ES-I3 (cell line): Measurements from ENCODE around the gene CERT1.
"Not testable (repeated sequence)": the region's sequence is repeated elsewhere in the genome, so short reads cannot be mapped to it uniquely, and the experiment has no call there.

Source experiments
- H3K36me3 ChIP-seq: 2 replicates; pipeline ENCODE4 v1.6.1; 2013; ENCODE audit warnings: mild to moderate bottlenecking, low read length, control low read depth, moderate library complexity; ENCODE audit not compliant: insufficient read depth
- H3K4me1 ChIP-seq: 2 replicates; pipeline ENCODE4 v1.6.1; 2013; ENCODE audit warnings: mild to moderate bottlenecking, control low read depth, low read length; ENCODE audit not compliant: insufficient read depth
- H3K9ac ChIP-seq: 2 replicates; pipeline ENCODE4 v1.6.1; 2013; ENCODE audit warnings: low read depth, mild to moderate bottlenecking, low read length, moderate library complexity
- H3K9me3 ChIP-seq: 2 replicates; pipeline ENCODE4 v1.6.1; 2013; ENCODE audit warnings: mild to moderate bottlenecking, low read length, moderate library complexity; ENCODE audit not compliant: control insufficient read depth, insufficient read depth

Gene CERT1

GRCh38 chr5:75536147-75536546 is 24.7 kb upstream of the CERT1 start:
- H3K9ac ChIP-seq: no peak overlapping the region
- peaks cover 3% of the 10 kb centered on the region for H3K9me3 ChIP-seq
- H3K36me3 ChIP-seq: no peaks in the 10 kb centered on the region
- peaks cover 16% of the 10 kb centered on the region for H3K4me1 ChIP-seq

DNA sequence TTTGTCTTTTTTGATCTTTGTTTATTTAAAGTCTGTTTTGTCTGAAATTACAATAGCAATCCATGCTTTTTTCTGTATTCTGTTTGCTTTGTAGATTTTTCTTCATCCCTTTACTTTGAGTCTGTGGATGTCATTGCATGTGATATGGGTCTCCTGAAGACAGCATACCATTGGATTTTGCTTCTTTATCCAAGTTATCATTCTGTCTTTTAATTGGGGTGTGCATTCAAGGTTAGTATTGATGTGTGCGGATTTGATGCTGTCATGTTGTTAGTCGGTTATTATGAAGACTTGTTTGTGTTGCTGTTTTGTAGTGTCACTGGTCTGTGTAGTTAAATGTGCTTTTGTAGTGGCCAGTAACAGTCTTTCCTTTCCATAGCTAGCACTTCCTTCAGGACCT is 23.3 kb upstream of the CERT1 start:
- Histone ChIP-seq H3K4me1 (peaks cover 13% of the 10 kb centered on the region), H3K9ac (no peak overlapping the region), H3K36me3 (no peaks in the 10 kb centered on the region), H3K9me3 (peaks cover 3% of the 10 kb centered on the region)

DNA sequence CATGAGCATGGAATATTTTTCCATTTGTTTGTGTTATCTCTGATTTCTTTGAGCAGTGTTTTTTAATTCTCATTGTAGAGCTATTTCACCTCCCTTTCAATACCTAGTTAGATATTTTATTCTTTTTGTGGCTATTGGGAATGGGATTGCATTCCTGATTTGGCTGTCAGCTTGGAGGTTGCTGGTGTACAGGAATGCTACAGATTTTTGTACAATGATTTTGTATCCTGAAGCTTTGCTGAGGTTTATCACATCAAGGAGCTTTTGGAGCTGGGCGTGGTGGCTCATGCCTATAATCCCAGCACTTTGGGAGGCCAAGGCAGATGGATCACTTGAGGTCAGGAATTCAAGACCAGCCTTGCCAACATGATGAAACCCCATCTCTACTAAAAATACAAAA is 22.3 kb upstream of the CERT1 start:
- not testable (repeated sequence) for H3K36me3 ChIP-seq, H3K9ac ChIP-seq, H3K9me3 ChIP-seq, H3K4me1 ChIP-seq

GRCh38 chr5:75532190-75532589 is 20.8 kb upstream of the CERT1 start:
- peaks cover 3% of the 10 kb centered on the region for H3K9me3 ChIP-seq
- H3K36me3 ChIP-seq: no peaks in the 10 kb centered on the region
- H3K4me1 ChIP-seq: peaks cover 10% of the 10 kb centered on the region
- H3K9ac ChIP-seq: no peak overlapping the region

- Histone ChIP-seq H3K36me3 (no peaks in the 10 kb centered on the region), H3K4me1 (peaks cover 4% of the 10 kb centered on the region; the same call in 1 of the 2 replicates), H3K9me3 (peaks cover 3% of the 10 kb centered on the region), H3K9ac (no peak overlapping the region)
Observed at GRCh38 chr5:75529185-75529584, 17.8 kb upstream of the CERT1 start.

GRCh38 chr5:75526070-75526469 is 14.6 kb upstream of the CERT1 start:
- Histone ChIP-seq H3K9me3 (peaks cover 3% of the 10 kb centered on the region), H3K9ac (no peak overlapping the region), H3K4me1 (peaks cover 6% of the 10 kb centered on the region; the same call in 1 of the 2 replicates), H3K36me3 (no peaks in the 10 kb centered on the region)

GRCh38 chr5:75525344-75525743 is 13.9 kb upstream of the CERT1 start:
- Histone ChIP-seq H3K36me3 (no peaks in the 10 kb centered on the region), H3K9me3 (peaks cover 11% of the 10 kb centered on the region), H3K4me1 (peaks cover 6% of the 10 kb centered on the region; the same call in 1 of the 2 replicates), H3K9ac (no peak overlapping the region)

- Histone ChIP-seq H3K4me1 (peaks cover 6% of the 10 kb centered on the region; the same call in 1 of the 2 replicates), H3K9ac (no peak overlapping the region), H3K9me3 (peaks cover 11% of the 10 kb centered on the region), H3K36me3 (no peaks in the 10 kb centered on the region)
Observed at GRCh38 chr5:75524591-75524990, 13.2 kb upstream of the CERT1 start.

- H3K9ac ChIP-seq: no peak overlapping the region
- H3K36me3 ChIP-seq: no peaks in the 10 kb centered on the region
- peaks cover 6% of the 10 kb centered on the region; the same call in 1 of the 2 replicates for H3K4me1 ChIP-seq
- H3K9me3 ChIP-seq: peaks cover 11% of the 10 kb centered on the region
Observed at GRCh38 chr5:75524071-75524470, 12.6 kb upstream of the CERT1 start.

DNA sequence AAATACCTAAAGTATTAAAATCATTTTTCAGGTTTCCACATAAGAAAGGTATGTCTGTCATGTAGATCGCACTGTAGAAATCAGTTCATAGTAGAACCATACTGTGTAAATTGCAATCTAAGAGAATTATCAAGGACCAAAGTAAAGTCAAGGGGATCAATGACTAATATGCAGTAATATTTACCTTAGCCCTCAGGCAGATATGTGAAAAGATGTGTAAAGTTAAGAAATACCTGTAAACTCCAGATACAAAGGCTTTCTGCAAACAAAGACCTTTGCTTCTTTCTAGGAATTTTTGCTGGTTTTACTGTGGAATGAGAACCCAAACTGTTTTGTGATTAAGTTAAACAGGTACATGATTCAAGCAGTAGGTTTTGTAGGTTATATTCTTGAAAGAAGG is 11.8 kb upstream of the CERT1 start:
- Histone ChIP-seq H3K4me1 (peaks cover 6% of the 10 kb centered on the region; the same call in 1 of the 2 replicates), H3K36me3 (no peaks in the 10 kb centered on the region), H3K9ac (no peak overlapping the region), H3K9me3 (peaks cover 11% of the 10 kb centered on the region)

DNA sequence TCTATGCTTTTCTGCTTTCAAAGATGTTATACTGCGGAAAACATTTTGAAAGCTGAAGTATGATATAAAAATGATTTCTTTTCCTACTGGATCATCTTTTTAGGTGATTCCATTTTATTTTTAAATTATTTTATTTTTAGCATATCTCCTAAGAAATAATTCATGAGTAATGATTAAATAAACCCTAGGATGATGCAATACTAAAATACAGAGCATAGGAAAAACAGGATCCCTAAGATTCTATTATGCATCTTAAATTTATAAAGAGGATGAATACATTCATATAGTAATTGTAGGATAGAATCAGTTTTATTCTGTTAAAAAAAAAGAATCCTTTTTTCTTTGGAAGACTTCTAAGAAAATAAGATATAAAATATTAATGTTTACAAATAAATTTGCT is 11.1 kb upstream of the CERT1 start:
- peaks cover 11% of the 10 kb centered on the region for H3K9me3 ChIP-seq
- H3K36me3 ChIP-seq: no peaks in the 10 kb centered on the region
- H3K4me1 ChIP-seq: peaks cover 6% of the 10 kb centered on the region; the same call in 1 of the 2 replicates
- no peak overlapping the region for H3K9ac ChIP-seq

- no peak overlapping the region for H3K9ac ChIP-seq
- peaks cover 11% of the 10 kb centered on the region for H3K9me3 ChIP-seq
- H3K36me3 ChIP-seq: no peaks in the 10 kb centered on the region
- H3K4me1 ChIP-seq: peaks cover 6% of the 10 kb centered on the region; the same call in 1 of the 2 replicates
Observed at GRCh38 chr5:75522025-75522424, 10.6 kb upstream of the CERT1 start.

GRCh38 chr5:75521195-75521594 is 9.8 kb upstream of the CERT1 start:
- Histone ChIP-seq H3K36me3 (no peaks in the 10 kb centered on the region), H3K9ac (no peak overlapping the region), H3K4me1 (peaks cover 6% of the 10 kb centered on the region; the same call in 1 of the 2 replicates), H3K9me3 (peaks cover 11% of the 10 kb centered on the region)

- H3K9ac ChIP-seq: no peak overlapping the region
- H3K9me3 ChIP-seq: peaks cover 11% of the 10 kb centered on the region
- H3K36me3 ChIP-seq: no peaks in the 10 kb centered on the region
- H3K4me1 ChIP-seq: peaks cover 6% of the 10 kb centered on the region; the same call in 1 of the 2 replicates
Observed at GRCh38 chr5:75519761-75520160, 8.3 kb upstream of the CERT1 start.

DNA sequence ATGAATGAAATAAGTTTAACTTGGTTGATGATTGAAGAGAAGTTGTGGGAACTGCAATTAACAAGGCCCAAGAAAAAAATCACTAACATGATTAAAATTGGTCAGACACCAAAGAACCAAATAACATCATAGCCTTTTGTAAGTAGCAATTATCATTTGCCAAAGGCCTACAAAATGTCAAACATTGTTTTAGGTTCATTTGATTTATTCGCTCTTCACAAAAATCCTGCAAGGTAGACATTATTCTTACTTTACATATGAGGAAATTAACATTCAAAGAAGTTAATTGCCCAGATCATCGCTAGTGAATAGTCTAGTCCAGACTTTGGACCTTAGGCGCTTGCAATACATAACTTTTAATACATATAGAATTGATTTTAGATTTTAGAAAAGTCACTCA is 2.9 kb upstream of the CERT1 start:
- Histone ChIP-seq H3K9ac (no peak overlapping the region), H3K4me1 (peaks cover 6% of the 10 kb centered on the region), H3K36me3 (no peaks in the 10 kb centered on the region), H3K9me3 (no peaks in the 10 kb centered on the region)

GRCh38 chr5:75513841-75514240 is 2.4 kb upstream of the CERT1 start:
- Histone ChIP-seq H3K4me1 (peaks cover 6% of the 10 kb centered on the region), H3K9ac (no peak overlapping the region), H3K9me3 (no peaks in the 10 kb centered on the region), H3K36me3 (no peaks in the 10 kb centered on the region)
